GM18868 (cell line): ENCODE data around the gene CHIC2.

Experiments
- ATAC-seq: cut with Tn5 transposase; IDR thresholded peaks from one replicate; pipeline ENCODE4 v1.9.1; 2021; ENCODE audit warnings: mild to moderate bottlenecking, moderate library complexity; ENCODE audit not compliant: unreplicated experiment

The CHIC2 gene

GRCh38 chr4:54093324-54094240, 29.2 kb upstream of the CHIC2 start:
- peak; percentile 23 for ATAC-seq

- ATAC-seq, result no peak
Measured at GRCh38 chr4:54092405-54093323, 28.3 kb upstream of the CHIC2 start.

DNA sequence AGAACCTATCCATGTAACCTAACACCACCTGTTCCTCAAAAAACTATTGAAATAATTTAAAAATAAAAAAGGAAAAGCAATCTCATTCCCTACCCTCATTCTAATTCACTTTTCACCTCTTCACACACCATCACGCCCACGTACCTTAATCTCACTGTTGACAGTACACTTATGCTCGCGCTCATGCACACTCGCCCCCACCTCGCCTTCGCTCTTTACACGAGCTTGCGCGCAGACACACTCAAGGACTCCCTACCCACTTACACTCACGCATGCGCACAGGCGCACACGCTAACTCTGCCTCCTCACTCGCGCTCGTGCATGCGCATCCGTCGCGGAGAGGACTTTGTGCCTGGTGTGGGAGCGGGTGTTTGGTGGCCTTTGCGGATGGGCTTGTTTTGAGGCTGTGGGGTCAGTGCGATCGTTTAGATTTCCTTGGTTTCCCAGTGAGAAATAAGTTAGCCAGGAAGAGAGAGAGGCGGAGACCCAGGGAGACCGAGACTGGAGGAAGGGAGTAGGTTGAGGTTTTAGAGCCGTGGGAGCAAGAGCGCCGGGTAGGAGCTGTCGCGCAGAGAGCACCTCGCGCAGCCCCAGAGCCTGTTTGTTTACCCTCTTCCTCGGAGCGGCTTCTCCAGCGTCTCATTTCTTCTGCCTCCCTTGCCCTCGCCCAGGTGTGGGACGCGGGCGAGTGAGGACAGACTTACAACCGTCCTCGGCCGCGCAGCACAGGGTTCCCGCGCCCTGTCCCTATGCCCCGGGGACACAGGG, 27.4 kb upstream of the CHIC2 start:
- peak; percentile 72 for ATAC-seq

- peak; percentile 73 for ATAC-seq
Measured at GRCh38 chr4:54090804-54091623, 26.6 kb upstream of the CHIC2 start.

DNA sequence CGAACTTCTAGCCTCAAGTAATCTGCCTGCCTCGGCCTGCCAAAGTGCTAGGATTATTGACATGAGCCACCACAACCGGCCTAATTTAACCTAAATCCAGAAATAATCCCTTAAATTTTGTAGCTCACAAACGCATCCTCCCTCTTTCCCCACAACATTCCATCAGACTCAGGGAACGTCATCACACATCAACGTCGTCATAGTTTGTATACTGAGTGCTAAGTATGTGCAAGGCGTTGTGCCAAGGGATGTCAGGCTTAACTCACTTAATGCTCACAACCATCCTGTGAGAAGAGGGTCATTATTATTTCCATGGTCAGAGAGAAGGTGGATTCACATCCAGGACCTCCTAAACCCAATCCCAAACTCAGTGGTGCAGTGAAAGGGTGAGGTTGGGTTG, 26.0 kb upstream of the CHIC2 start:
- ATAC-seq, result no peak

GRCh38 chr4:54089875-54090274, 25.5 kb upstream of the CHIC2 start:
- ATAC-seq, result no peak

DNA sequence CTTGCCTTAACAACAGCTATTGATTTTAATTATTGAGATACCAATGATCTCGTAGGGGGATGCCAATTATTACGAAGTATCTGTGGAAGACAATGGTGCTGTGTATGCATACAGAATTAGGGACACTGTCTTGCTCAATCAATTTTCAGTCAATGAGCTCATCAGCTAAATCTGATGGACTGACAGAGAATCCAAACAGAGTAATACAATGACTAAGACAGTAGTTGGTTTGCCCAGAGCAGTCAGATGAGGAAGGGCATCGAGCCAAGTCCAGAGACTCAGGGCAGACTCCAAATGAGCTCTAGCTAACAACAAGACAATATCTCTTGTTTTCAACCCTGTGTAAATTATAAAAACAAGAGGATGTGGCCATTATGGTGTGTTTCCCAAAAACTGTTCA, 20.9 kb upstream of the CHIC2 start:
- ATAC-seq, result no peak

DNA sequence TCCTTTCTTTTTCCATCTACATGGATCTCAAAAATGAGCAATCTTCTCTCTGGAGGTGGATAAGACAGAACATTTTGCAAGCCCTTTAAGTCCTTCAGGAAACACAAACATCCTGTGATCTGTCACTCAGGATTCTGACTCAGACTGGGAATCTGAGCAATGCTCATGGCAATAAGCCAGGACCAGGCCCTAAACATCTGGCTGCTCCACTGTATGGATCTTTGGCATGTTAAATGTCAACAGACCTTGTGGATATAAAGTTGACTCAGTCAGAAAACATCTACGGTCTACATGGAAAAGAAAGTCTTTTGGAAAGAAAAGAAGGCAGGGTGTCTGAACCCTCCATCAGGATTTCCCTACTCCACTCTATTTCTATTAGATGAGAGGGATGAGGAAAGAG, 17.8 kb upstream of the CHIC2 start:
- ATAC-seq, result no peak

- ATAC-seq, result no peak
Measured at GRCh38 chr4:54077812-54078211, 13.4 kb upstream of the CHIC2 start.

DNA sequence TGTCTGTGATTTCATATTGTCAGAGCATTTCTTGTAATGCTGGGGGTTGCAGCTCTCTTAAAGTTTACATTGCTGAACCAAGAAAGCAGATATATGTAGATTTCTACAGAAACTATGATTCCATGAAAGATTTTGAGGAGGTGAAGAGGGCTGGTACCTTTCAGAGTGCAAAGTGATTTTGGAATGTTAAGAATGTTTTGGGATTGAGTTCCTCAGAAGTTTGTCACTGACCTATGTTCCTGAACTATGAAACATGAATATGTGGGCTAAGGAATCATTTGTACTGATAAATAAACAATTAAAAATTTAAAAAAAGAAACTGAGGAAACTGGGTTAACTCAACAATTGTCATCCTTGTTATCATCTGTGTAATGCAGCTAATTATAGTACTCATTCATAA, 12.3 kb upstream of the CHIC2 start:
- ATAC-seq, result no peak

DNA sequence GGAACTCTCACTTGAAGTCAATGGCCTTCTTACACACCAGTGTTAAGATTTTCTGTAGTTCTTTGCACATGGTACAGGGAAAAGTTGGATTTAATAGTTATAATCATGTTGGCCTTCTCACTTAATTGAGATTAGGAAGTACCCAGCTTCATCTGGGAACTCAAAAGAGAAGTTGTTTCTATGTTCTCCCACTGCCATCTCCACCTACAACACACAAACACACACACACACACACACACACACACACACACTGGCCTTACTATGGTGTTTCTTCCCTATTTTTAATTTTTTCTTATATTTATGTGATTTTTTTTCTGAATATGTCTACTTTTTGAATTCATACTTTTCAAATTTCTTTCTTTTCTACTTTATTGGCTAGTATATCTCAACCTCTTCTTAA, 10.0 kb upstream of the CHIC2 start:
- ATAC-seq, result no peak

DNA sequence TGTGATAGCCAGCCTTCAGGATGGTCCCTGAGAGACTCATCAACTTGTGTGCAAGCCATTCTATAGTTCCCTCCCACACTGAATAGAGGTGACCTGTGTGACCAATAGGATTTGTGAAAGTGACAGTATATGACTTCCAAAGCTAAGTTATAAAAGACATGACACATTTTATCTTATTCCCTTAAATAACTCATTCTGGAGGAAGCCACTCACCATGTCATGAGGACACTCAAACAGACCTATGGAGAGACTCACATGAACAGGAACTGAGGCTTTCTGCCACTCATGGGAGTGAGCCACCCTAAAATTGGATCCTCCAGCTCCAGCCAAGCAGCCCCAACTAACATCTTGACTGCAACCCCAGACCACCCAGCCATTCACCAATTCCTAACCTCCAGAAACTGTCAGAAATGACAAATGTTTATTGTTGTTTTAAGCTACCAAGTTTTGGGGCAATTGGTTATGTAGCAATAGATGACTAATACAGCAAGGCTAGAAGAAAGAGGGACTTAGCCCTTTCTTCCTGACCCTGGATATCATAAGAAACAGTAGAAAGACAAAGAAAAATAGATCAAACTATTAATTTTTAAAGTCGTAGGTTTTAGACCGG, 9.0 kb upstream of the CHIC2 start:
- no peak for ATAC-seq

- no peak for ATAC-seq
Measured at GRCh38 chr4:54067166-54067565, 2.8 kb upstream of the CHIC2 start.

DNA sequence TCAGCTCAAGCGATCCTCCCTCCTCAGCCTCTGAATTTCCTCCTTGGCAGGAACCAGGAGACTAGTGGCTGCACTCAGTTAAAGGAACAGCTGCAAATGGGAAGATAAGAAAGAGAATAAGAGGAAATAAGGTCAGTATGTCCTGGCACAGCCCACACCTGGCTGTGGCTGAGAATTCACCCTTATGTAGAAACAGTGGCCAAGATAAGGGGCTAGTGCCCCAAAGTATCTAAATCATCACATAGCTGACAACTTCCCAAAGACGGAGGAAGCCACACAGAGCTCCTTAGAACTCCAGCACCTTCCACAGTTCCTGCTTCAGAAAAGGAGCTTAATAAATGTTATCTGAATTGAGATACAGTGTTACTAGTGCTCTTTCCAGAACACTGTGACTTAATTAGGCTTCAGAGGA, 2.3 kb upstream of the CHIC2 start:
- ATAC-seq, result no peak

DNA sequence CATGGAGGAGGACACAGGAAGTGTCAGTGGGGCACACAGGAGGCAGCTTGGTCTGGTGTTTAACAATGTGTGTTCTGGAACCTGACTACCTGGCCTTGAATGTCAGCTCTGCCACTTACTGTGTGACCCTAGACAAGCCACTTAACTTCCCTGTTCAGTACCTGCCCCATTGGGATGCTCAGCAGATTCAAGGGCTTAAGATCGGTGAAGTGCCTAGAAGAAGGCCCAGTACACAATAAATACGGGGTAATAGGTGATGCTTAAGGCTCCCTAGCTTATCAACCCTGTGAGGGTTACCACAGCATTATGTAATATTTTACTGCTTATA, 1.6 kb upstream of the CHIC2 start:
- ATAC-seq, result no peak

- no peak for ATAC-seq
Measured at GRCh38 chr4:54065282-54066087, 1.1 kb upstream of the CHIC2 start.

GRCh38 chr4:54063737-54064316, 578 bp downstream of the CHIC2 start:
- ATAC-seq, result peak; percentile 21

DNA sequence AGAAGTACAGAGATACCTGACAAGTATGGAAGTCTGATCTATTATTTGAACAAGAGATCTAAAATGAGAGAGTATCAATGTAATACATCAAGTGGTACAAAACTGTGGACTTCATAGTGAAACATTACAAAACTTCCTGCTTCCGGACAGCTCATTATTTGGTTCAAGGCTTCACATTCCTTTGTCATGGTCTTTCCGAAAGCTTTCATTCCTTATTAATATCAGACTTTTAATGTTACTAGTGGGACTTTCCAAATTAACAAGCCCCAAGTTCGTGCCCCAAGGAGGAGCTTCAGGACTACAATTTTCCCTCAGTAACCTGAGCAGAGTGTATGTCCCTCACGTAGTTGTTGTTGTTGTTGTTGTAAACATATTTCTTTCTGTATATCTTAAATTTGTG, 1.2 kb downstream of the CHIC2 start:
- ATAC-seq, result no peak

DNA sequence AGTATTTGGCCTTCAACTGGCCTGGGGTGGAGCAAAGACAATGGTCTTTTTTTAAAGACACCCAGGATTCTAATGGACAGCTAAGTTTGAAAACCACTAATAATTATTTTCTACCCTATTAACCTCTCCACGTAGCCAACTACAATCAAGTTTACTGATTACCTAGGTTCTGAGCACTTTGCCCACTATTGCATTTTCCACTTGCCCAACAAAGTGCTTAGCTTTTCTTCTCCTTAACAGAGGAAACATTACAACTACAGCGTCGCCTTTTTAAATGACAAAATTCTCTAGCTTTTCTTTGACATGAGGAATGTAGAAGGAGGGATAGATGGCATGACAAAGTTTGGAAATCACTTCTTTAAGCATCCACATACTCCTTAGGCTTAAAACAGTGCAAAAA, 2.0 kb downstream of the CHIC2 start:
- no peak for ATAC-seq
